Mononuclear cell (primary cell): ENCODE measurements around the gene ADGRD1. TPM values are rescaled to one million over a fixed set of nuclear protein-coding genes. Genes with fewer than 3 reads are reported as not detected.

Source experiments
- H3K27me3 ChIP-seq: 2 replicates; pipeline ENCODE4 v1.6.0; 2011; ENCODE audit warnings: low read length, control low read depth; ENCODE audit not compliant: insufficient read depth
- H3K4me1 ChIP-seq: 2 replicates; pipeline ENCODE4 v1.5.1; 2011; ENCODE audit warnings: mild to moderate bottlenecking, low read length, control low read depth; ENCODE audit not compliant: insufficient read depth
- H3K4me3 ChIP-seq: 2 replicates; pipeline ENCODE4 v1.5.1; 2011; ENCODE audit warnings: mild to moderate bottlenecking, low read length, moderate library complexity
- H3K9me3 ChIP-seq: 2 replicates; pipeline ENCODE4 v1.5.1; 2011; ENCODE audit warnings: low read depth, mild to moderate bottlenecking, control low read depth, low read length
- total RNA-seq: library from RNA; depleted of rRNA; stranded (reverse); fragments of >200 nt; gene quantifications from one replicate; pipeline ENCODE4 v1.2.3, GENCODE V29; 2012

The ADGRD1 gene
- total RNA-seq, 1 donor = 2.3 TPM

DNA sequence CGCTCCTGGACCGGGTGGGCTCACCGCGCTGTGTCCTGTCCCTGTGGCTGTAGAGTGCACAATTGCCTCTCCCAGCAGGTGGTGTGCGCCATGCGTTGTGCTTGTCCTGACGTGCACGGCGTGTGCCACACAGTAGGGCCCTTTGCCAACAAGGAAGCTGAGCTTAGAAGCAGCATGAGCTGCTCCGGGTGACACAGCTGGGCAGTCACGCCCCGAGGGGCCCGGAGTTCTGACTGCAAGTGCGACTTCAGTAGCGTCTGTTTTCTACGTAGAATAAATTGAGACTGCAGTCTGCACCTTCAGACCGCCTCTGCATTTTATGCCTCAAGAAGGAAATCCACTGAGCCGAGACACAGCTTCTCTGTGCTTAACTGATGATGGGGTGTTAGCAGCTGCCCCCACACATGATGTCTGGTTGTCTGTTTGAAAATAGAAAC lies 81.6 kb downstream of the ADGRD1 start:
- H3K4me3 ChIP-seq = no peak overlapping the region
- H3K4me1 ChIP-seq = no peaks in the 10 kb centered on the region
- no peaks in the 10 kb centered on the region for H3K9me3 ChIP-seq
- H3K27me3 ChIP-seq = no peaks in the 10 kb centered on the region

DNA sequence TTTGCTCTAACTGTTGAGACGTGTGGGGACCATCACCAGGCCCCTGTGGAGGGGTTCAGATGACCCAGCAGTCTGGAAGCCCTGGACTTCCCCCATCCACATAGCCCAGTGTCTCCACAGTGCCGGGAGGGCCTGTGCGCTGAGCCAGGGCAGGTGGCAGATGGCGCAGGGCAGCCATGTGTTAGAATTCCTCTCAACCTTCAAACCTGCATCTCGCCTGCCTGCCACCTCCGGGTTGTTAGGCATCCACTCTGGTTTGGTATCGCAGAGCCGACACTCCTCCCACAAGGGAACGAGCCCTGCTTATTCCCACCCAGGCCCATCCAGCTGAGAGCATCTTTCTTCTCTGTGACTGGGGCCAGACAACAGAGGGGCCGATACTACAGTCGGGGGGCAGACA lies 84.5 kb downstream of the ADGRD1 start:
- H3K4me1 ChIP-seq = no peaks in the 10 kb centered on the region
- H3K4me3 ChIP-seq = no peak overlapping the region
- no peaks in the 10 kb centered on the region for H3K9me3 ChIP-seq
- no peaks in the 10 kb centered on the region for H3K27me3 ChIP-seq

DNA sequence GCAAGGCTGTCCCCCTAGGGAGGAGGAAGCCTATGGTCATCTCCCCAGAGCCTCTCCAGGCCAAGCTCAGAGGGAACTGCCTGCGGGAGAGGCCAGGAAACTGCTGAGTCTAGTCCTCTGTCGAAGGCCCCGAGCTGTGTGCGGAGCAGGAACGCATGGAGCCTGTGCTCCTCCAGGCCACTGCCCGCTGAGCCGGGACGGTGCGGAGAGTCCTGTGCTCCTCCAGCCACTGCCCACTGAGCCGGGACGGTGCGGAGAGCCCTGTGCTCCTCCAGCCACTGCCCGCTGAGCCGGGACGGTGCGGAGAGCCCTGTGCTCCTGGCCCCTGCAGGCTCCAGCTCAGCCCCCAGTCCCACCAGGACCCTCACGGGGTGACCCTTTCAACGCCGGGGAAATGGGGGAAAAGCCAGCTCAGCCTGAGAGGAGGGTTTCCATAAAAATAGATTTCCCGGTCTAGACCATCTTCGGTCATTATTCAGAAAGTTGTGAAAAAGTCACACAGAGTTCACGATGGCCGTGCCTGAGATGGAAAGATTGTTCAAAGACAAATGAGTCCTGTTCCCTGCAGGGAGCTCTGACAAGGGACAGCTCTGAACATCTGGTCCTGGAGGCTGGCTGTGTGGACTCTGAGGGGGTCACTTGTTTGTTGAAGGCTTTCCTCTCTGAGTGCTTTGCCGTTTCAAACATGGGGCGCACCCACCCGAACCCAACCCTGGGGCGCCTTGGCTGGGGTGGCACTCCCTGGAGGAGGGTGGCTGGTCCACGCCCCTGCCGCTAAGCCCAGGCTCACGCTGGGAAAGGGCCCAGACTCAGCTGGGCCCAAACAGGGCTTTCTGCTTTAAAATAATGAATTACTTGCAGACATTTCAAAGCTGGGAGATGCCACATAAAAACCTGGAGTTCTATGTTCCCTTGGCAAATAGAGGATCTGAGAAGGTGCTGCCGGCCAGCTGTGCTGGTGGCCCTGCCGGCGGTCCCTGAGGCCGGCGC lies 85.5 kb downstream of the ADGRD1 start:
- no peaks in the 10 kb centered on the region for H3K4me1 ChIP-seq
- H3K9me3 ChIP-seq = no peaks in the 10 kb centered on the region
- H3K4me3 ChIP-seq = no peak overlapping the region
- no peaks in the 10 kb centered on the region for H3K27me3 ChIP-seq

DNA sequence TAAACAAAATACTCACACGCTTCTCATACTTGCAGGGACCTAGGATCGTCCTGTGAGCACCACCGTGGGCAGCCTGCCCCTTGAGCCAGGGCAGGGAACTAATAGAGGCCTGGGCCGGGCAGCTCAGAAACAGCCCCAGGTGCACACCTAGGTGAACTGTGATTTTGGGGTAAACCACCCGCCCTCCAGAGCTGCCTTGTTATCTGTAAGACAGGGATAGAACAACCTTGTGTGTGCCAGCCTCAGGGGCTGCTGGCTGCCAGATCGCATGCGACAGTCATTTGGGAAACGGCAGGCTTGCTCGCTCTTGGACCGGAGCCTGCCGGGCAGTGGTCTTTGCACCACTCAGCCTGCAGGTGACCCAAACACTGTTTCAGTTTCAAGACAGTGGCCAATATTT lies 86.8 kb downstream of the ADGRD1 start:
- Histone ChIP-seq H3K4me3 (no peak overlapping the region), H3K9me3 (no peaks in the 10 kb centered on the region), H3K27me3 (no peaks in the 10 kb centered on the region), H3K4me1 (no peaks in the 10 kb centered on the region)

DNA sequence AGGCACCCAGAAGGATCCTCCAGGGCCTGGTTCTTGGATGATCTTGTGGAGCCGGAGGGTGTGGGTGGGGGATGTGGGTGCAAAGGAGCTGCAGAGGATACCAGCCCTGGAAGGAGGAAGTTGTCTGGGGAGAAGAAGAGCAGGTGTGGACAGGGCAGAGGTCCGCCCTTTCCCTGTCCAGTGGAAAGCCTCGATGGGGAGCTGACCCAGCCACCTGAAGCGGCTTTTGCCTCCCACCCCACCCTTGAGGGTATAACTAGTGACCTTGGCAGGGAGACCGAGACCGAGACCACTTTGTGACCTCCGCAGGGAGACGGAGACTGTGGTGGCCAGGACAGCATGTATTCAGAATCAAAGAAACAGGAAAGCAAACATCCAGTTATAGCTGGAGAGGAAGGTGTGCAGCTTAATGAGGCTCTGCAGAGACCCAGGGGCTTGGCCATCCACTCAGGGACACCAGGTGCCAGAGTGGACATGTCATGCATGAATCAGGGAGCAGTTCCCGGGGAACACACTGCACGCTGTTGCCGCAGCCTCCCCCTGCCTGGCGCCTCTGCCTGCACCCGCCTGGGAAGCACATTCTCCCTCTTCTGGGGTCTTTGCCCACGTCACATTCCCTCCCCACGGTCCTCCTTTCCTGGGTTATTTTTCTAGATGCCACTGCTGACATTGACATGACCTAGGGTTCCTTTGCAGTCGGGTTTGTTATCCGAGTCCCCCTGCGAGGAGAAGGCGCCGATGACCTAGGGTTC lies 87.7 kb downstream of the ADGRD1 start:
- H3K4me1 ChIP-seq = no peaks in the 10 kb centered on the region

DNA sequence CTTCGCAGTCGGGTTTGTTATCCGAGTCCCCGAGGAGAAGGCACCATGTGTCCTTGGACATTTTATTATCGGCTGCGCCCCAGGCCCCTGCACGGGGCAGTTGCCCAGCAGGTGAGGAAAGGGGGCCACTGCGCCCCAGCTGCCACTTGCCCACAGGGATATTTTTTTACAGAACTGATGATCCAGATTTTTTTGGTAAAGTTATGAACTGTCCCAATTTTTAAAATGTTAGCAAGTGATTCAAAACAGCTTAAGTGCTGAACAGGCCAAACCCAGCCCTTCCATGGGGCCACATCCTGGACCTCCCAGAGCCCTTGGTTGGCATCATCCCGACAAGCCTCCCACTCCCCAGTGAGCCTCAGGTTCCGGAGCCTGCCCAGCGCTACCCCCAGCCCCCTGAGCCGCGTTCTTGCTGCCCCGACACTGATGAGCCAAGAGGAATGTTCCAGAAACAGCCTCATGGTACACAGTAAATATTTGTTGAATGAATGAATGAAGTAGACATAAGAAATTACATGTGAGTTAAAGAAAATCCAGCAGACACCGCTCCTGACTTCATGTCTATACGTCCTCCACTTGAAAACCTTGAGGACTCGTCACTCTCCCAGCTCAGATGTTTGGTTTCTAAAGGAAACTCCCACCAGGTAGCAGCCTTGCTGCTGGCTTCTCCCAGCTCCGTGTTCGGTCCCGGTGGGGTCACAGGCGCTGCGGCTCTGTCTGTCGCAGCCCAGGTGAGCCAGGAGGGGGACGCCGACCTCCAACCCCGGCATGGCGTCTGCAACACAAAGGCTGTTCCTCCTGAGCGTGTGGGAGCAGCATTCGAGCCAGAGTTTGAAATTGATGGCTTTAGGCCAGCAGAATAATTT lies 88.5 kb downstream of the ADGRD1 start:
- Histone ChIP-seq H3K4me1 (no peaks in the 10 kb centered on the region), H3K9me3 (no peaks in the 10 kb centered on the region), H3K27me3 (no peaks in the 10 kb centered on the region), H3K4me3 (no peak overlapping the region)

More for the DNA sequence above, 87.7 kb downstream of the ADGRD1 start:
- Histone ChIP-seq H3K27me3 (no peaks in the 10 kb centered on the region), H3K4me3 (no peak overlapping the region), H3K9me3 (no peaks in the 10 kb centered on the region)

DNA sequence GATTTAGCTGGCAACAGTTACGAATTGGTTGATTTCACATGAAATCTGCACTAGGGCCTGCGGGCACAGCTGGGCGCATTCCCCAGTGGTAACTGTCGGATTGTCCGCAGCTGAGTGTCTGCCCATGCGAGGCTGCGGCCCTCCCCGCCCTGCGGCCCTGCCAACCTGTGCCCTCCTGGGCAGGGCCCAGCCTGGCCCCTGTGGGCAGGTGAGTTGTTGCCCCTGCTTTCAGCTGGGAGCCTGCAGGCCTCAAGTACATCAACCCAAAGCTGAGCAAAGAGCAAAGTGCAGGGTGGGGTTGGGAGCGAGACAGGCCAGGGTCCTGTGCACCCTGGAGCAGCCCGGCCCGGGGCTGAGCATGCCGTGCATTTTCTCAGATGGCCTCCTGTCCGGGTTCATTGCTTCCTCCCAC lies 89.1 kb downstream of the ADGRD1 start:
- no peaks in the 10 kb centered on the region for H3K27me3 ChIP-seq
- no peak overlapping the region for H3K4me3 ChIP-seq
- no peaks in the 10 kb centered on the region for H3K9me3 ChIP-seq
- no peaks in the 10 kb centered on the region for H3K4me1 ChIP-seq

DNA sequence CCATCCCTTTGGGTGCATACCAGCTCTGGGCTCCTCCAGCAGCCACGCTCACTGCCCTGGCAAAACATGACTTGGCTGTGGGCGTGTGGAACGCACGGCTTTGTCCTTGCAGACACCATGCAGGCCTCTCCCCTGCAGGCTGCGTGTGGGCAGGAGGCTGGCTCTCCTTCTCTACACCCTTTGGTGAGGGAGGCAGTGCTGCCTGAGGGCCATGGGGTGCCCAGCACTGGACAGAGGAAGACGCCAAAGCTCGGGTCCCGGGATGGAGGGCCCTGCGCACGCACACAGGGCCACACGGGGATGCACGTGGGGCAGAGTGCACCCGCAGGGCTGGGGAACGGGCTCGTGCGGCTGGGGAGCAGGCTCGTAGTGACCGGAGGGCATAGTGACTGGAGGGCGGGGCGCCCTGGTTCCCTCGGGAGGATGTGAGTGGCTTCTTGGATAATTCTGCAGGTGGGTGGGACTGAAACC lies 89.7 kb downstream of the ADGRD1 start:
- H3K4me1 ChIP-seq = no peaks in the 10 kb centered on the region
- no peaks in the 10 kb centered on the region for H3K27me3 ChIP-seq
- H3K9me3 ChIP-seq = no peaks in the 10 kb centered on the region
- H3K4me3 ChIP-seq = no peak overlapping the region

DNA sequence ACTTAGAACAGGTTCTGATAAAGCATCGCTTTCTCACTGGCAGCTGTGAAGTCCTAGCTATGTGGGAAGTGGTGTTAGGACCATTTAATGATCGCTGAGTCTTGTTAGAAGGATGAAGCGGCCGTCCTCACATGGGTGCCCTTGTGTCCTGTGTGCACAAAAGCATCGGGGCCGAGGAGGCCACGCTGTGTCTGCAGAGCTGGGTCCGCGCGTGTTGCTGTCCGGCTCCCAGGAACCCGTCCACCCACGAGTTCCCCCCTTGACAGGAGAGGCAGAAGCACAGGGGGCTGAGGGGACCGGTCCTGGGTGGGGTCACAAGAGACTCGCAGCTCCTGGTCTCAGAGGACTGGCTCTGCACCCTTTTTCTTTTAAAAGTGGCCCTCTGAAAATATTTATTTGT lies 90.4 kb downstream of the ADGRD1 start:
- Histone ChIP-seq H3K4me3 (no peak overlapping the region), H3K27me3 (no peaks in the 10 kb centered on the region), H3K9me3 (no peaks in the 10 kb centered on the region)

DNA sequence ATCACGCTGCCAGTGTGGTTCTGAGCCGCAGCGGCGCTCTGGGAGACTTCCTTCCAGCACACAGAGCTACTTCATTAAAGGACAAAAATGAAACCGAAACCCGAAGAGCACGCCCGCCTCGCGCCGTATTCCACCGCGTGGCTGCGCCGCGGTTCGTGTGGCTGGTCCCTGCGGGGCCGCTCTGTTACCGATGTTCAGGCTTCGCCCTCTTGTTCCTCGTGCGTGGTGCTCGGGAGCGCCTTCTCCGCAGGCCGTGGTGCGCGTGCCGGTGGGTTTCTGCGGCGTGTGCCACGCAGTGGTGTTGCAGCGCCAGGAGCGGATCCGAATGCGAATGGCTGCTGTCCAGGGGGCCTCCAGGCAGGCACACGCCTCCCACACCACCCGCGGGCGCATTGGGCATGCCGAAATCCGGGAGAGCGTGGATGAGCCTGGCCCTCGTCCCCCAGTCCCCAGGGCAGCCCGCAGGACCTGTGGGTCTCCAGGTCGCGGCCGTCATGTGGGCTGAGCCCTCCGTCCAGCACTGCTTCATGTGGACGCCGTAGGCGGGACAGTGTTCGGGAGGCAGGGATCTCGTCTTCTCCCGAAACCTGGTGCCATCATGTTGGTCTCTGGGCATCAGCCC lies 91.2 kb downstream of the ADGRD1 start:
- no peaks in the 10 kb centered on the region for H3K4me1 ChIP-seq
- H3K9me3 ChIP-seq = no peaks in the 10 kb centered on the region
- no peaks in the 10 kb centered on the region for H3K27me3 ChIP-seq
- no peak overlapping the region for H3K4me3 ChIP-seq

More for the DNA sequence above, 90.4 kb downstream of the ADGRD1 start:
- H3K4me1 ChIP-seq = no peaks in the 10 kb centered on the region

DNA sequence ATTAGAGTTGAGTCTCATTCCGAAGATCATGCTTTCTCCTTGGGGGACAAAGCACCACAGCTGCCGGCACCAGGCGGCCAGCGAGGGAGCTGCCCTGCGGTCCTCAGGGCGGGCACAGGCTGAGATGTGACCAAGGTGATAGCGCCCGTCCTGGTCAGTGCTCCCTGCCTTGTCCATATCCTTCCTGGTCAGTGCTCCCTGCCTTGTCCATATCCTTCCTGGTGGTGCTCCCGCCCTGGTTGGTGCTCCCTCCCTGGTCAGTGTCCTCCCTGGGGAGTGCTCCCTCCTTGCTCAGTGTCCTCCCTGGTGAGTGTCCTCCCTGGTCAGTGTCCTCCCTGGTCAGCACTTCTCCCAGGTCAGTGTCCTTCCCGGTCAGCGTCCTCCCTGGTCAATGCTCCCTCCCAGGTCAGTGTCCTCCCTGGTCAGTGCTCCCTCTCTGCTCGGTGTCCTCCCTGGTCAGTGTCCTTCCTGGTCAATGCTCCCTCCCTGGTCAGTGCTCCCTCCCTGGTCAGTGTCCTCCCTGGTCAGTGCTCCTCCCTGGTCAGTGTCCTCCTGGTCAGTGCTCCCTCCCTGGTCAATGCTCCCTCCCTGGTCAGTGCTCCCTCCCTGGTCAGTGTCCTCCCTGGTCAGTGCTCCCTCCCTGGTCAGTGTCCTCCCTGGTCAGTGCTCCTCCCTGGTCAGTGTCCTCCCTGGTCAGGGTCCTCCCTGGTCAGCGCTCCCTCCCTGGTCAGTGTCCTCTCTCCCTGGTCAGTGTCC lies 92.2 kb downstream of the ADGRD1 start:
- Histone ChIP-seq H3K4me1 (no peaks in the 10 kb centered on the region), H3K9me3 (no peaks in the 10 kb centered on the region), H3K27me3 (no peaks in the 10 kb centered on the region), H3K4me3 (no peak overlapping the region)

DNA sequence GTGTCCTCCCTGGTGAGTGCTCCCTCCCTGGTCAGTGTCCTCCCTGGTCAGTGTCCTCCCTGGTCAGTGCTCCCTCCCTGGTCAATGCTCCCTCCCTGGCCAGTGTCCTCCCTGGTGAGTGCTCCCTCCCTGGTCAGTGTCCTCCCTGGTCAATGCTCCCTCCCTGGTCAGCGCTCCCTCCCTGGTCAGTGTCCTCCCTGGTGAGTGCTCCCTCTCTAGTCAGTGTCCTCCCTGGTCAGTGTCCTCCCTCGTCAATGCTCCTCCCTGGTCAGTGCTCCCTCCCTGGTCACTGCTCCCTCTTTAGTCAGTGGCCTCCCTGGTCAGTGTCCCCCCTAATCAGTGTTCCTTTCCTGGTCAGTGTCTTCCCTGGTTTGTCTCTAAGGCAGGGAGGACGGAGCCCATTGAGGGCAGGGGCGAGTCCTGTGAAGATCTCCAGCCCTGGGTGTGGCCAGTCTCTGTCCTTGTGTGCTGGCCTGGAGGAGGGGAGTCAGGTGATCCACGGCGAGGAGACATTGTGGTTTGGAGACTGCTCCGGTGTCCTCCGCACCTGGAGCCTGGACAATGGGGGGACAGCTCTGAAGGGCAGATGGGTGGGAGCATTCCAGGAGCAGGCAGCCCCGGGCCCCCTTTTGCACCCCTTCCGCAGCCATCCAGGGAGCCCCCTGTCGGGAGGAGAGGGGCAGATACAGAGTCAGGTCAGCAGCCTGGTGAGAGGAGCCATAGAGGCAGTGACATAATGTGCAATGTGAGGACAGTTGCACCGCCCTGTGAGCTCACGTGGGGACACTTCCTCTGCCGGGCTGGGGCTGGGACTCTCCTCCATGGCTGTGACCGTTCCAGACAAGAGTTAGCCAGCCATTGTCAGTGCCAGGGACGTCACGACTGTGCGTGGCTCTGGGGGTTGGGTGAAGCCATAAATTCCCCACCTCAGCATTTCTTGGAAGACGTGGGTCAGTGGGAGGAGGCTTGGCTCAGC lies 93.4 kb downstream of the ADGRD1 start:
- Histone ChIP-seq H3K9me3 (no peaks in the 10 kb centered on the region), H3K4me1 (no peaks in the 10 kb centered on the region), H3K27me3 (no peaks in the 10 kb centered on the region), H3K4me3 (no peak overlapping the region)
